SKM-1 treated with dmso at 0.1 percent for 144 hours (cell line): ENCODE results near the gene CECR2.

Source experiments
- DNase-seq: peaks from one replicate; lab custom pipeline; 2025; ENCODE audit not compliant: unreplicated experiment; lab: John Stamatoyannopoulos, UW

The CECR2 gene

GRCh38 chr22:17369439-17370025 is at the start of gene CECR2:
TSS of gene CECR2 (plus strand) at chr22:17369460. CDS start at chr22:17369784, 324 bp downstream.
- peak; percentile 38 for DNase-seq

GRCh38 chr22:17319546-17319945 is 49.7 kb upstream of the CECR2 start:
- no peak for DNase-seq

GRCh38 chr22:17322511-17322910 is 46.7 kb upstream of the CECR2 start:
- no peak for DNase-seq

GRCh38 chr22:17331690-17332089 is 37.6 kb upstream of the CECR2 start:
- DNase-seq = no peak

DNA sequence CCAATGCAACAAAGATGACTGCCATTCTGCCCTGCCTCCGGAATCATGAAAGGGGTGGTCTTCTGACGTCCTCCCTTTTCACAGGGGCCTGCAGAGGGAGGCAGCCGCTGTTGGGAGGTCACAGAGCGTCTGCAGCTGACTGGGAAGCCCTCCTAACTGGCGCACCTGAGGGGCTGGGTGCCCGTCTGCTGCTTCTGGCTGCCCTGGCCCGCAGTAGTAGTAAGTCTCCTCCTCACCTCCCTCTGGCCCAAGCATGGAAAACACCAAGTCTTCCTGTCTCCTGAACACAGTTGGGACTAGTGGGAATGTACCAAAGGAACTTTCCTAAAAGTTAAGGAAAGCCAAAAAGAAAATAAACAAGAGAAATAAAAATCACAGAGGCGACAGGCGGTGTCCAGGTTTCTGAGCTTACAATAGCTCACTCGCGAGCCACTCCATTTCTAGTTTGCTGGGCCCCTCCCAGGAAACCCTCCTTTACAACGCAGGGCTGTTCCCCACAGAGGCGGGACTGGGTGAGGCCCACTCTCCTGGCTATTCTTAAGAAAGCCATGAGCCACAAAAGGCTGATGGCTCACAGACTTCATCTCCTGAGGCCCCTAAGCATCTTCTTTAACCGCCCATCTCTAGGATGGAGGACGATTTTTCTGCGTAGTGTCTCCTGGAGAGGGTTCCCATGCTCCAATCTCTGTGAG is 37.0 kb upstream of the CECR2 start:
- no peak for DNase-seq

GRCh38 chr22:17334059-17334458 is 35.2 kb upstream of the CECR2 start:
- DNase-seq = peak; percentile 66

- no peak for DNase-seq
These were observed 34.3 kb upstream of the CECR2 start for GRCh38 chr22:17334983-17335382.

GRCh38 chr22:17336061-17336460 is 33.2 kb upstream of the CECR2 start:
- peak; percentile 67 for DNase-seq

DNA sequence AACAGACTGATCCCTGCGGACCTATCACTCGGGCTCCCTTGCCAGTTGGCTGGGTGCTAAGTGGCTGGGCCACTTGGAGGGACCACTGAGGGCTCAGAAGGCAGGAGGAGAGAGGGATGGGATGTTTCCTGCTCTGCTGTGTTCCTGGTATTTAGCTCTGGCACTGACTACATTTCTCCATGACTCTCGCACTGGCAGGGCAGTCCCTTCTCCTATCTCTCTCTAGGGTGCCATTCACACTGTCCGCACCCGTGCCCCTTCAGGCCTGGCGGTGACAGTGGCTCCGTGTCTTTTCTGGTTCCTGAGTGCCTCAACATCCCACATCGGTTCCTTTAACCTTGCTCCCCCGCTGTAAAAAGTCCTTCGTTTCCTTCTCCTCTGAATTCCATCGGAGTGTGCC is 31.6 kb upstream of the CECR2 start:
- no peak for DNase-seq

- DNase-seq = peak; percentile 95
These were observed 30.1 kb upstream of the CECR2 start for GRCh38 chr22:17339095-17339693.

GRCh38 chr22:17342361-17342760 is 26.9 kb upstream of the CECR2 start:
- no peak for DNase-seq

DNA sequence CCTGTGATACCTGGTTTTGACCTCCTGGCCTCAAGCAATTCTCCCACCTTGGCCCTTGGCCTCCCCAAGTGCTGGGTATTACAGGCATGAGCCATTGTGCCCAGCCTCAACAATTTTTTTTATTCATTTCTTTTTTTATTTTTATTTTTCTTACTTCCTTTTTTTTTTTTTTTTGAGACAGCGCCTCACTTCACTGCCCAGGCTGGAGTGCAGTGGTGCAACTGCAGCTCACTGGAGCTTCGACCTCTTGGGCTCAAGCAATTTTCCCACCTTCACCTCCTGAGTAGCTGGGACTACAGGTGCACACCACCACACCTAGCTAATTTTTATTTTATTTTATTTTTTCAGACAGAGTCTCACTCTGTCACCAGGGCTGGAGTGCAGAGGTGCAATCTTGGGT is 25.5 kb upstream of the CECR2 start:
- no peak for DNase-seq

DNA sequence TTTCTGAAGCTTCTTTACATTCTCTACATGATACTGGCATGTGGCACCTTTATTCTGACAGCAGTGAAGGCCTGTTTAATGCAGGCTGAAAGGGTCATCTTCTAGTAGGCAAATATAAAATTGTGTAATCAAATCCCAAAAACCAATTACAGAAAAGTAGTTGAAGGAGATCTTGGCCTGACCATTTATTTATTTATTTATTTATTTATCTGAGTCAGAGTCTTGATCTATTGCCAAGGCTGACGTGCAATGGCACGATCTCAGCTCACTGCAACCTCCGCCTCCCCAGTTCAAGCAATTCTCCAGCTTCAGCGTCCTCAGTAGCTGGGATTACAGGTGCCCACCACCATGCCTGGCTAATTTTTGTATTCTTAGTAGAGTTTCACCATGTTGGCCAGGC is 22.7 kb upstream of the CECR2 start:
- no peak for DNase-seq

GRCh38 chr22:17347724-17348123 is 21.5 kb upstream of the CECR2 start:
- no peak for DNase-seq

- DNase-seq = no peak
These were observed 20.7 kb upstream of the CECR2 start for GRCh38 chr22:17348464-17349103.

DNA sequence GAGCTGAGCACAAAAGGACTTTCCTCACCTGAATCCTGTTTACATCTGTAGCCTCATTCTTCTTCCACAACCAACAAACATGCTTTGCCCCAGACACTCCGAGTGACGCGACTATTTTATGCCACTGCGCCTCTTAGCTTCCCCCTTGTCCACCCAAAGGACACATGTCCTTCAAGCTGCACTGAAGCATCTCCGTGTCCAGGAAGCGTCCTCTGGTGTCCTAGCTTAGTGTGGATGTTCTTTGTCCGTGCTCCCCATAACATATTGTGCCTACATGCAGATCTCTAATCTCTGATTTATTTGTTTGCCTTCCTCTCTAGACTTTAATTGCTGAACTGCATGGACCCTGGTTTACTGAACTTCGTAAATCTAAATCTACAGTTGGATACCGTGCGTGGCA is 20.1 kb upstream of the CECR2 start:
- DNase-seq = no peak

- DNase-seq = no peak
These were observed 19.0 kb upstream of the CECR2 start for GRCh38 chr22:17350292-17350691.

DNA sequence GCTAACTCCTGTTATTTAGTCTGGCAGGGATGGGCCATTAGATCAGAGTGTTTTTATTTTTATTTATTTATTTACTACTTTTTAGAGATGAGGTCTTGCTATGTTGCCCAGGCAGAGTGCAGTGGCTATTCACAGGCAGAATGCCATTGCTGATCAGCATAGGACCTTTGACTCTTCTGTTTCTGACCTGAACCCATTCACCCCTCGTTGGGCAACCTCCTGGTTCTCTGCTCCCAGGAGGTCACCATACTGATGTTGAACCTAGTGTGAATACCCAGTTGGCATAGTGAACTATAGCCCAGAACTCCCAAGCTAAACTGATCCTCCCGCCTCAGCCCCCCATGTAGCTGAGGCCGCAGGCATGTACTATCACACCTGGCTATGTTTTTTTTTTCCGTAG is 16.5 kb upstream of the CECR2 start:
- DNase-seq = no peak

- DNase-seq = no peak
These were observed 11.6 kb upstream of the CECR2 start for GRCh38 chr22:17357688-17358087.

- no peak for DNase-seq
These were observed 10.8 kb upstream of the CECR2 start for GRCh38 chr22:17358415-17358814.

GRCh38 chr22:17359501-17359900 is 9.8 kb upstream of the CECR2 start:
- DNase-seq = peak; percentile 69

- DNase-seq = no peak
These were observed 2.9 kb upstream of the CECR2 start for GRCh38 chr22:17366329-17366728.
